Gastroesophageal sphincter (tissue), 4 donors: ENCODE measurements around the gene SUGCT. TPM values are rescaled to one million over a fixed set of nuclear protein-coding genes. Genes with fewer than 3 reads are reported as not detected.

Source experiments
- ATAC-seq: fragments of 150-250 bp; one replicate; pipeline ENCODE4 v1.9.1; 2016; ENCODE audit warnings: mild to moderate bottlenecking, moderate library complexity
- H3K27ac ChIP-seq, 4 donors: fragments of 200-600 bp; sonication (generic) in 3 of 4; 1 replicate in 3 of 4; 2 replicates in 1 of 4; pipeline ENCODE4 v1.5.1; 2016 to 2019
- H3K27me3 ChIP-seq: fragments of 200-600 bp; sonication (generic); one replicate; pipeline ENCODE4 v1.5.1; 2019
- H3K36me3 ChIP-seq, 2 donors: fragments of 200-600 bp; sonication (generic); one replicate each; pipeline ENCODE4 v1.5.1; 2019; ENCODE audit warnings: control low read depth in 1 of 2
- H3K4me1 ChIP-seq, 3 donors: fragments of 200-600 bp; sonication (generic); 1 replicate in 2 of 3; 2 replicates in 1 of 3; pipeline ENCODE4 v1.5.1; 2016 to 2019; ENCODE audit warnings: control low read depth in 2 of 3
- H3K4me3 ChIP-seq, 2 donors: fragments of 200-600 bp; sonication (generic); one replicate each; pipeline ENCODE4 v1.5.1; 2019; ENCODE audit warnings: mild to moderate bottlenecking in 1 of 2, moderate library complexity in 1 of 2
- H3K9me3 ChIP-seq, 3 donors: fragments of 200-600 bp; sonication (generic); one replicate each; pipeline ENCODE4 v1.5.1; 2017 to 2019; ENCODE audit warnings: control low read depth in 2 of 3
- EP300 ChIP-seq: sonication (generic); formaldehyde crosslinking; IDR thresholded peaks from one replicate; pipeline ENCODE4 v1.6.1; 2017; ENCODE audit warnings: antibody characterized with exemption, mild to moderate bottlenecking
- POLR2A ChIP-seq, 2 donors: fragments of 450-650 bp; IDR thresholded peaks; one replicate each; pipeline ENCODE4 v1.6.1; 2017; ENCODE audit warnings: antibody characterized with exemption in 2 of 2, mild to moderate bottlenecking in 2 of 2, moderate library complexity in 1 of 2
- POLR2AphosphoS5 ChIP-seq: sonication (generic); formaldehyde crosslinking; IDR thresholded peaks from one replicate; pipeline ENCODE4 v1.6.1; 2017; ENCODE audit warnings: antibody characterized with exemption
- WGBS, 2 donors: methylation state at CpG; one replicate each; pipeline ENCODE4 v1.1.5; 2018; ENCODE audit warnings: low coverage in 1 of 2; 5-methylcytosine and 5-hydroxymethylcytosine counted together
- small RNA-seq, 4 donors: library from RNA; depleted of rRNA; stranded (forward); fragments of <200 nt; gene quantifications; one replicate each; pipeline ENCODE3, GENCODE V24; 2016
- total RNA-seq, 4 donors: library from RNA; depleted of rRNA; stranded (reverse); fragments of >200 nt; gene quantifications; one replicate each; pipeline ENCODE4 v1.1.0, GENCODE V29; 2016
- TF ChIP-seq, protein P1 (sequence below), 4 experiments: fragments of 200-600 bp in 2 of 4; fragments of 450-650 bp in 2 of 4; sonication (generic) in 1 of 4; IDR thresholded peaks; one replicate each; pipeline ENCODE4 v1.5.1; 2017 to 2019; ENCODE audit warnings: antibody characterized with exemption in 4 of 4, mild to moderate bottlenecking in 2 of 4, moderate library complexity in 2 of 4

The SUGCT gene
- total RNA-seq, 4 donors from 2014 or later: 1.2 to 17.3 (median 10.8) TPM

DNA sequence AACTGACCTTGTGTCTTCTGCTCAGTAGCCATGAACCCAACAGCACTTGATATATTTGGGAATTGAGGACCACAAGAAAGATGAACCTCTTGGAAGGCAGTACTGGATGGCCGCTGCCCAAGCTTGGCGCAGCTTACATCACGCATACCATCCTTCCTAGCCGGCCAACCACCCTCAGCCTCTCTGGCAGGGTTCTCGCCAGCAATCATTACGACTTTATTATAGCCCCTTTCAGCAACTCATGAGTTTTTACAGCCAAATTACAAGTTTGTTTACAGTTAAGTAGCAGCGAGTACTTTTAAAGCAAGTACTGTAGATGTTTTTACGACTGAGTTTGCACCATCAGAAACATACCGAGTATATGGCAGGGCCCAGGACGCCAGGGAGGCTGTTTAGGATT, 769.1 kb downstream of the SUGCT start:
- peaks cover 0 to 12% (median 0%) of the 10 kb centered on the region in 3 donors for H3K4me1 ChIP-seq
- no peak for ATAC-seq
- no peaks in the 10 kb centered on the region for H3K36me3 ChIP-seq
- TF ChIP-seq EP300 (no peak), POLR2AphosphoS5 (peak; percentile 27), POLR2A (IDR thresholded peaks at IDR 0.05) (no peak)
- H3K27me3 ChIP-seq: no peaks in the 10 kb centered on the region
- no peak overlapping the region for H3K4me3 ChIP-seq
- H3K27ac ChIP-seq: no peak overlapping the region
- peaks cover 0 to 4% (median 0%) of the 10 kb centered on the region in 3 donors for H3K9me3 ChIP-seq
- WGBS, 2 donors: 82 to 86% methylated on average over 5 to 9 of the region's 10 CpGs

DNA sequence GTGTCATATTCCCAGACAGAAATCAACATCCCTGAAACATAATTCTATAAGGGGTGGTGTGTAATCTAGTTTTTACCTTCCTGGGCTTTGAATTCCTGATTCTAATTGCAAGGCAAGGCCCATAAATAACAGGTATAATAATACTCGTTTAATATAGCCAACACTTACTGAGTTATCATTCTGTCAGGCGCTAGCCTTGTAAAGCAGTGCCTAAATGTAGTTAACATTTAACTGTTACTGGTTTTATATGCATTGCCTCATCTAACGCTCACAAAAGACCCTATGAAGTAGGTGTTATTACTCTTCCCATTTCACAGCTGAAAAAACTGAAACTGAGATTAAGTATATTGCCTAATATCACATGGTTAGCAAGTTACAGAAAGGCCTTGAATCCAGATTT, 772.5 kb downstream of the SUGCT start:
- TF ChIP-seq EP300 (no peak), POLR2A (IDR thresholded peaks at IDR 0.05) (no peak), POLR2AphosphoS5 (no peak)
- TF ChIP-seq, protein P1, sequence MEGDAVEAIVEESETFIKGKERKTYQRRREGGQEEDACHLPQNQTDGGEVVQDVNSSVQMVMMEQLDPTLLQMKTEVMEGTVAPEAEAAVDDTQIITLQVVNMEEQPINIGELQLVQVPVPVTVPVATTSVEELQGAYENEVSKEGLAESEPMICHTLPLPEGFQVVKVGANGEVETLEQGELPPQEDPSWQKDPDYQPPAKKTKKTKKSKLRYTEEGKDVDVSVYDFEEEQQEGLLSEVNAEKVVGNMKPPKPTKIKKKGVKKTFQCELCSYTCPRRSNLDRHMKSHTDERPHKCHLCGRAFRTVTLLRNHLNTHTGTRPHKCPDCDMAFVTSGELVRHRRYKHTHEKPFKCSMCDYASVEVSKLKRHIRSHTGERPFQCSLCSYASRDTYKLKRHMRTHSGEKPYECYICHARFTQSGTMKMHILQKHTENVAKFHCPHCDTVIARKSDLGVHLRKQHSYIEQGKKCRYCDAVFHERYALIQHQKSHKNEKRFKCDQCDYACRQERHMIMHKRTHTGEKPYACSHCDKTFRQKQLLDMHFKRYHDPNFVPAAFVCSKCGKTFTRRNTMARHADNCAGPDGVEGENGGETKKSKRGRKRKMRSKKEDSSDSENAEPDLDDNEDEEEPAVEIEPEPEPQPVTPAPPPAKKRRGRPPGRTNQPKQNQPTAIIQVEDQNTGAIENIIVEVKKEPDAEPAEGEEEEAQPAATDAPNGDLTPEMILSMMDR (IDR thresholded peaks at IDR 0.05): no peak
- H3K9me3 ChIP-seq: no peaks in the 10 kb centered on the region
- H3K27me3 ChIP-seq: no peaks in the 10 kb centered on the region
- no peaks in the 10 kb centered on the region for H3K36me3 ChIP-seq
- H3K27ac ChIP-seq: no peak overlapping the region
- no peak overlapping the region for H3K4me3 ChIP-seq
- no peak for ATAC-seq
- peaks cover 0 to 12% (median 0%) of the 10 kb centered on the region in 3 donors for H3K4me1 ChIP-seq
- 78 to 83% methylated on average over 3 of the region's 3 CpGs for WGBS, 2 donors

DNA sequence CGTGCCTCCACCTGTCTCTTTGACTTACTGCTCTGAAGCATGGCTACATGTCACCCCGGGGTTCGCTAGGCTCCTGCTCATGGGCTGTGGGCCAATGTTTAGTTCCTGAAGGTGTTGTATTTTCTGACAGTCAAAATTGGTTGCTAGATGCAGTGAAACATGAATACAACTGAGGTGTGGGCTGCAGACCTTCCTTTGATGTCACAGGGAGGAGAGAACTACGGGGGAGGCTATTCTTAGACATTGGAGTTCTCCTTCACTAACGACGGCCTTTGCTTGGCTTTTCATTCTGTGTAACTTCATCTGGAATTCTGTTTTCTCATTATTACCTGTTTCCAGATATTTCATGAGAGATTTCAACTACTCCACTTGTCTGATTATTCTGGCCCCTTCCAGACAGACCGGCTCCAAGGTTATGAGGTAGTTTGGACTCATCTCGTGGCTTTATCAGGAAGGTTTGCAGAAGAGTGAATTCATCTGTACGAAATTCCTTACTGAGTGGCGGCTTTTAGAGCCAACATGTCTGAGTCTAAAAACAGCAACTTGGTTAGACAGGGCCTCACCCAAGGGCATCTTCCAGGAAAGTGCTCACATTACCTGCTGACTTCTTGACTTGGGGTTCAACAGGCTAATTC, 774.7 kb downstream of the SUGCT start:
- no peak for TF ChIP-seq EP300
- TF ChIP-seq POLR2AphosphoS5: no peak
- TF ChIP-seq, protein P1 (IDR thresholded peaks at IDR 0.05): no peak
- no peak for TF ChIP-seq POLR2A (IDR thresholded peaks at IDR 0.05)
- WGBS, 2 donors: 49 to 52% methylated on average over 7 of the region's 10 CpGs
- Histone ChIP-seq H3K9me3 (no peaks in the 10 kb centered on the region), H3K4me1 (peaks cover 0 to 22% (median 0%) of the 10 kb centered on the region in 3 donors), H3K27me3 (no peaks in the 10 kb centered on the region), H3K4me3 (no peak overlapping the region), H3K36me3 (no peaks in the 10 kb centered on the region), H3K27ac (peak overlapping the region; percentile 39 to 66 (median 58))
- no peak for ATAC-seq

Small RNAs within 50 kb of the gene (small RNA-seq; reads per million reads assigned to genes)
- gene AC006023.1: 0 reads per million in 4 donors
- gene AC006023.2: 0 reads per million in 4 donors

Other genes with a start within 250 kb of the SUGCT start
- gene CDK13, start 184.7 kb upstream of the SUGCT start, total RNA-seq: 10 to 100 TPM; 56.0 to 99.0 (median 72.6) TPM
- 10 to 100 TPM; 14.0 to 42.0 (median 38.0) TPM for gene MPLKIP, start 383 bp upstream of the SUGCT start, total RNA-seq